ENCODE data around the gene GALNT6. TPM values are rescaled to one million over a fixed set of nuclear protein-coding genes. Genes with fewer than 3 reads are reported as not detected.
A peak's percentile ranks its signal among the peaks of the same experiment; 100 is the strongest.

The GALNT6 gene
- total RNA-seq, 1 donor from 2014 or later = 67.2 TPM

- H3K27ac ChIP-seq = no peak overlapping the region
- no peak for DNase-seq (ENCODE audit: low spot score in 2 of 2)
- intact Hi-C loops (cut with DNase I) = no loop called here
- H3K36me3 ChIP-seq = no peaks in the 10 kb centered on the region
- no peaks in the 10 kb centered on the region for H3K27me3 ChIP-seq
- H3K9me3 ChIP-seq = no peaks in the 10 kb centered on the region
- no peaks in the 10 kb centered on the region for H3K4me1 ChIP-seq
- TF ChIP-seq CTCF (IDR thresholded peaks at IDR 0.05) = no peak
- no peak overlapping the region for H3K4me3 ChIP-seq
These were observed 66.3 kb downstream of the GALNT6 start for GRCh38 chr12:51324953-51325352.

DNA sequence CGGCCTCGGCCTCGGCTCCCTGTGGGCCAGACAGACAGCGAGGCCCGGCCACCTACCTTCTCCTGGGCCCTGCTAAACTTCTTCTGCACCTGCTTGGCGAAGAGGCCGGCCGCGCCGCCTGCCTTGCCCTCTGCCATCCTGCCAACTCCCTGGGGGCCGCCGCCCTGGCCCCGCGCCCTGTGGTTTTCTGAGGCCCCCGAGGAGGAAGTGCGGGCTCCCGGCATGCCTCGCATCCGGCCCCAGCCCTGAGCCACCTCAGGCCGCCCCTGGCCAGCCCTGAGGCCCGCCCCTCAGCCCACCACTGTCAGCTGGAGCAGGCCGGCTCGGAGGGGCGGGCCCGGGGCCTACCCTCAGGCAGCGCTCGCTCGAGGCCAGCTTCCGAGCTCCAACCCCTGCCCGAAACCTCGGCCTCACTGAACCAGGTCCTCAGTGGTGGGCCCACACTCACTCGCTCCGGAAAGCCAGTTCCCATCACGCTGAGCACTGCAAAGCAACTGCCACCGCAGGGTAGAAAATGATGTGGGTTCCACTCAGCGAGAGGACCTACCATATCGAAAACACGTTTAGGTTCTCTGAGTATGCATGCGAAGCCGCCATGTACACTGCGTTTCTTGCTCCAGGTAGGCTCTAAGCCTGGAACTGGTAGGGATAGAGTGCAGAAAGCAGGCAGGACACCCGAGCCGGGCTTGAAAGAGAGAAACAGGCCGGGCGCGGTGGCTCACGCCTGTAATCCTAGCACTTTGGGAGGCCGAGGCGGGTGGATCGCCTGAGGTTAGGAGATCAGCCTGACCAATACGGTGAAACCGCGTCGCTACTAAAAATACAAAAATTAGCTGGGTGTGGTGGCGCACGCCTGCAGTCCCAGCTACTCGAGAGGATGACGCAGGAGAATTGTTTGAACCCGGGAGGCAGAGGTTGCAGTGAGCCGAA, 67.0 kb downstream of the GALNT6 start, which contains the start of gene BIN2:
Gene BIN2 (minus strand): TSS at position 209 of the 930 bp plus-strand sequence. CDS start 72 bp downstream, at position 137.
- peak within 1 kb of the TSS in 1 of 2 donors; percentile 52 for H3K27ac ChIP-seq
- peak; percentile 19 to 70 for DNase-seq (ENCODE audit: low spot score in 2 of 2)
- intact Hi-C loops (cut with DNase I) = no loop called here
- H3K27me3 ChIP-seq = no peaks in the 10 kb centered on the region
- TF ChIP-seq CTCF (IDR thresholded peaks at IDR 0.05) = no peak
- H3K9me3 ChIP-seq = no peaks in the 10 kb centered on the region
- H3K4me1 ChIP-seq = no peaks in the 10 kb centered on the region
- H3K36me3 ChIP-seq = no peaks in the 10 kb centered on the region
- H3K4me3 ChIP-seq = peak within 1 kb of the TSS; percentile 5 to 48

DNA sequence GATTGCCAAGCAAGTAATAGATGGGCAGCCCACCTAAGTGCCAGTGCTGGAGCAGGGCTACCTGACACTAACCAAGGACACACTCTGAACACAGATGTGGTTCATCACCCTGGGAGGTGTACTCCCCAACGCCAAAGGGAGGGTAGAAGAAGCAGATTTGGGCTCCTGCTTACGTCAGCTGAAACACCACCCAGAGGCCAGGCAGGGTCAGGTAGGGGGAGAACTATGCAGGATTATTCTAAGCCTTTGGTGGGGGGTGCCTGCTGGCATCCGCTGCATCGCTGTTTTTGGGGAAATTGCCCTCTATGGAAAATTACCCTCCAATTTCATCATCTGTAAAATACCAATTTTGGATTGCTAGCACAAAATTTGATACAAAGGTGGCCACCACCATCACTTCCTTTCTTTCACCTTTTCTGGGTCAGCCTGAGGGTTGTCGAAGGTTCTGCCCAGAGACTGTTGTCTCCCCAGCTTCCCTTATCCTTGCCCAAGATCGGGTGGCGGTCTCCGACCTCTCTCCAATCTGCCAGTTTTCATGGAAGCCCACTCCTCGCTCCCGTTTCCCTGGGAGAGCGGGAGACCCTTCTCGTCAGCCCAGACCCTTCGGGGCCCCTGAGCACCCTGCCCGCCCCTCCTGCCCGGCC, 67.8 kb downstream of the GALNT6 start:
- peak overlapping the region; percentile 5 to 48 for H3K4me3 ChIP-seq

DNA sequence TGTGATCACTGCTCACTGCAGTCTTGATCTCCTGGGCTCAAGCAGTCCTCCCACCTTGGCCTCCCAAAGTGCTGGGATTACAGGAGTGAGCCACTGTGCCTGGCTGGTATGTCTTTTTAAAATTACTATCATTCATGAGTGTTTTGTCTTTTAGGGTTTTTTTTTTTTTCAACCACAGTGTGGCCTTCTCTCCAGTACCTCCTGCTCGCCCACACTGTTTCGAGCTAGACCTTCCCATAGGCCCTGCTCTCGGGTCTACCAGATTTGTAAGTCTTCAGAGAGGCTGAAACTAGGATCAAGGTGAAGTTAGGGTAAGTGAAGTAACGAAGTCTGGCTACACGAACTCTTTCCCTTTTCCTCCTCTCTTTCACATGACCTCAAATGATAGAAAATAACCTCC, 68.8 kb downstream of the GALNT6 start:
- Histone ChIP-seq H3K4me3 (no peak overlapping the region), H3K36me3 (no peaks in the 10 kb centered on the region), H3K4me1 (no peaks in the 10 kb centered on the region), H3K27ac (no peak overlapping the region), H3K9me3 (no peaks in the 10 kb centered on the region), H3K27me3 (no peaks in the 10 kb centered on the region)
- no peak for TF ChIP-seq CTCF (IDR thresholded peaks at IDR 0.05)
- DNase-seq (ENCODE audit: low spot score in 2 of 2) = no peak
- intact Hi-C loops (cut with DNase I) = no loop called here

More for the DNA sequence above, 67.8 kb downstream of the GALNT6 start:
- TF ChIP-seq CTCF (IDR thresholded peaks at IDR 0.05) = no peak
- Histone ChIP-seq H3K36me3 (no peaks in the 10 kb centered on the region), H3K27ac (peak overlapping the region in 1 of 2 donors; percentile 52), H3K4me1 (no peaks in the 10 kb centered on the region), H3K27me3 (no peaks in the 10 kb centered on the region), H3K9me3 (no peaks in the 10 kb centered on the region)
- intact Hi-C loops (cut with DNase I) = no loop called here
- DNase-seq (ENCODE audit: low spot score in 2 of 2) = peak in 1 of 2 donors; percentile 64

DNA sequence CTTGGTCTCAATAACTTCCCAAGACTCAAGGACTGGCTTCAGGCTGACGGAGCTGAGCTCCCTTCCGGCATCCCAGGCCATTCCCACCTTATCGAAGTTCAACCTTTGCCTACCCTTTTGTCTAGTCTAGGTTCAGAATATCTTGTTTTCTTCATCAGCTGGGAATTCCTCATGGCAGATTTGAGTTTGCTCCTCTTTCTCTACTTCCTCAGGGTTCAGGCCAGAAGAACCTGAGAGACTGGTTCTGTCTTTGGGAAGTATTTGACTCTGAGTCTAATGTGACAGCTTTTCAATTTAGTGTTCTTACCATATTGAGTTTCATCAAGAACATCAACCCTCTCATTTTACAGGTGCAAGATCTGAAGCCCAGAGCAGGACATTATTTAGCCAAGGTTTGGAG, 69.3 kb downstream of the GALNT6 start:
- no peak for DNase-seq (ENCODE audit: low spot score in 2 of 2)
- H3K4me3 ChIP-seq = no peak overlapping the region
- no peaks in the 10 kb centered on the region for H3K4me1 ChIP-seq
- intact Hi-C loops (cut with DNase I) = no loop called here
- H3K9me3 ChIP-seq = no peaks in the 10 kb centered on the region
- no peaks in the 10 kb centered on the region for H3K27me3 ChIP-seq
- TF ChIP-seq CTCF (IDR thresholded peaks at IDR 0.05) = no peak
- no peaks in the 10 kb centered on the region for H3K36me3 ChIP-seq
- no peak overlapping the region for H3K27ac ChIP-seq

All from ascending aorta (tissue), 2 donors.